Colonic mucosa (tissue), 4 donors: ENCODE results near the gene KANSL3. TPM values are rescaled to one million over a fixed set of nuclear protein-coding genes. Genes with fewer than 3 reads are reported as not detected.

Experiments used
- DNase-seq: peaks from one replicate; pipeline ENCODE4 v3.0.0-alpha.2; 2020
- H3K27ac ChIP-seq: fragments of 200-600 bp; one replicate; pipeline ENCODE4 v1.8.0; 2021
- H3K27me3 ChIP-seq: fragments of 200-600 bp; one replicate; pipeline ENCODE4 v1.8.0; 2021
- H3K36me3 ChIP-seq: fragments of 200-600 bp; one replicate; pipeline ENCODE4 v1.8.0; 2021
- H3K4me1 ChIP-seq: fragments of 200-600 bp; one replicate; pipeline ENCODE4 v1.8.0; 2021; ENCODE audit warnings: mild to moderate bottlenecking
- H3K4me3 ChIP-seq: fragments of 200-600 bp; one replicate; pipeline ENCODE4 v1.8.0; 2021
- H3K9ac ChIP-seq, 2 donors: one replicate each; pipeline ENCODE4 v1.7.0; 2013; ENCODE audit warnings: control low read depth in 2 of 2, low read depth in 2 of 2, low read length in 2 of 2
- H3K9me3 ChIP-seq: fragments of 200-600 bp; one replicate; pipeline ENCODE4 v1.8.0; 2021
- CTCF ChIP-seq: fragments of 200-600 bp; IDR thresholded peaks from one replicate; pipeline ENCODE4 v1.8.0; 2022; ENCODE audit warnings: antibody characterized with exemption, mild to moderate bottlenecking
- intact Hi-C: fragments of 100-400 bp; cut with DNase I; formaldehyde crosslinking; loops from one replicate; pipeline ENCODE4 v1.14.1; 2022
- total RNA-seq, 2 donors: library from RNA; stranded (reverse); fragmentation: NEBNext Ultra II Directional in 1 of 2; extraction: Animal tissue kit (Norgen Biotek cat#: 25700) in 1 of 2; gene quantifications; one replicate each; pipeline ENCODE4 v1.2.1, GENCODE V29; 2021
- donor health status: healthy.
- donor health status: DM: no; HTN: no; CAD: no.
- donor health status: DM: no; HTN: no; CAD: no.

The KANSL3 gene
- total RNA-seq, 2 donors from 2014 or later = 33.6 to 36.5 TPM

GRCh38 chr2:96651793-96652192 is 13.7 kb upstream of the KANSL3 start:
- H3K4me1 ChIP-seq = no peaks in the 10 kb centered on the region
- intact Hi-C loops = no loop called here
- H3K4me3 ChIP-seq = no peak overlapping the region
- no peak overlapping the region for H3K9ac ChIP-seq
- H3K27me3 ChIP-seq = no peaks in the 10 kb centered on the region
- no peak for DNase-seq
- H3K36me3 ChIP-seq = no peaks in the 10 kb centered on the region
- H3K27ac ChIP-seq = no peak overlapping the region
- no peak for TF ChIP-seq CTCF
- H3K9me3 ChIP-seq = no peaks in the 10 kb centered on the region

- Histone ChIP-seq H3K9me3 (no peaks in the 10 kb centered on the region), H3K4me3 (no peak overlapping the region), H3K36me3 (no peaks in the 10 kb centered on the region), H3K4me1 (no peaks in the 10 kb centered on the region), H3K9ac (no peak overlapping the region), H3K27ac (no peak overlapping the region), H3K27me3 (no peaks in the 10 kb centered on the region)
- no peak for DNase-seq
- no peak for TF ChIP-seq CTCF
- intact Hi-C loops = loop anchor here (10.0 kb wide), 1 partner anchor 105 kb away; no protein-coding TSS in a partner anchor
Observed at GRCh38 chr2:96649342-96649741, 11.2 kb upstream of the KANSL3 start.

- Histone ChIP-seq H3K27me3 (no peaks in the 10 kb centered on the region), H3K4me1 (no peaks in the 10 kb centered on the region), H3K9me3 (no peaks in the 10 kb centered on the region), H3K36me3 (no peaks in the 10 kb centered on the region), H3K4me3 (no peak overlapping the region), H3K9ac (no peak overlapping the region), H3K27ac (no peak overlapping the region)
- intact Hi-C loops = loop anchor here (10.0 kb wide), 1 partner anchor 106 kb away; no protein-coding TSS in a partner anchor
- no peak for TF ChIP-seq CTCF
- no peak for DNase-seq
Observed at GRCh38 chr2:96648306-96648930, 10.3 kb upstream of the KANSL3 start.

- Histone ChIP-seq H3K9me3 (no peaks in the 10 kb centered on the region), H3K4me1 (no peaks in the 10 kb centered on the region), H3K27ac (no peak overlapping the region), H3K4me3 (no peak overlapping the region), H3K36me3 (no peaks in the 10 kb centered on the region), H3K27me3 (no peaks in the 10 kb centered on the region), H3K9ac (no peak overlapping the region)
- DNase-seq = no peak
- no peak for TF ChIP-seq CTCF
- intact Hi-C loops = loop anchor here (10.0 kb wide), 1 partner anchor 107 kb away; no protein-coding TSS in a partner anchor
Observed at GRCh38 chr2:96647681-96648080, 9.6 kb upstream of the KANSL3 start.

GRCh38 chr2:96642564-96643360 is 4.7 kb upstream of the KANSL3 start, which contains the start of gene FER1L5:
Gene FER1L5 (plus strand): TSS chr2:96642764. CDS start chr2:96642837, 73 bp downstream.
- H3K9ac ChIP-seq = no peak within 1 kb of the TSS
- H3K36me3 ChIP-seq = no peaks in the 10 kb centered on the region
- no peak for TF ChIP-seq CTCF
- intact Hi-C loops = loop anchor here (10.0 kb wide), 1 partner anchor 112 kb away; no protein-coding TSS in a partner anchor
- no peaks in the 10 kb centered on the region for H3K4me1 ChIP-seq
- no peak within 1 kb of the TSS for H3K27ac ChIP-seq
- no peak for DNase-seq
- H3K4me3 ChIP-seq = no peak within 1 kb of the TSS
- no peaks in the 10 kb centered on the region for H3K27me3 ChIP-seq
- no peaks in the 10 kb centered on the region for H3K9me3 ChIP-seq
